HepG2 (cell line): Measurements from ENCODE around the gene PPP2R2D. TPM values are rescaled to one million over a fixed set of nuclear protein-coding genes. Genes with fewer than 3 reads are reported as not detected.
A peak's percentile ranks its signal among the peaks of the same experiment; 100 is the strongest.

Experiments
- ATAC-seq: fragments of 200-7000 bp; cut with Tn5 transposase; 3 replicates; pipeline ENCODE4 v1.9.1; 2020; ENCODE audit warnings: mild to moderate bottlenecking, moderate library complexity
- BruUV-seq: library from RNA; stranded (reverse); fragments of 400-500 nt; replicated peaks from 2 replicates; lab custom pipeline; 2021; lab: Mats Ljungman, UMichigan
- CTCF ChIA-PET: fragments of 300-600 bp; formaldehyde crosslinking; extraction: SDS; loops from one replicate; lab custom pipeline; 2021; ENCODE audit warnings: low total read pairs, inconsistent platforms, low intra/inter-chr PET ratio; lab: Yijun Ruan, JAX
- POLR2A ChIA-PET: fragments of 350-600 bp; sonication (Branson Sonifier 250); formaldehyde crosslinking; loops from one replicate; lab custom pipeline; 2020; ENCODE audit warnings: antibody characterized with exemption, inconsistent platforms; lab: Yijun Ruan, JAX
- DNase-seq: peaks from one replicate; pipeline ENCODE4 v3.0.0-alpha.2; 2015; ENCODE audit warnings: low spot score
- FAIRE-seq: peaks from 3 replicates; lab custom pipeline; 2011; peaks lifted over from hg19 to GRCh38; lab: Jason Lieb, UNC
- H2AFZ ChIP-seq: one replicate; pipeline ENCODE4 v1.6.1; 2011; ENCODE audit warnings: low read length, inconsistent platforms
- H3K27ac ChIP-seq: fragments of 300-600 bp; 3 replicates; pipeline ENCODE4 v1.8.0; 2011; ENCODE audit warnings: mixed run types, mild to moderate bottlenecking, mixed read lengths, low read length, inconsistent platforms; ENCODE audit not compliant: insufficient read depth; ENCODE audit errors: extremely low read length
- H3K27me3 ChIP-seq, 2 experiments: fragments of 200-600 bp in 1 of 2; 2 replicates in 1 of 2; 3 replicates in 1 of 2; pipeline versions ENCODE4 v1.6.0 to v1.8.0; 2011; ENCODE audit warnings: low read length in 2 of 2, mild to moderate bottlenecking in 2 of 2, moderate library complexity in 2 of 2, inconsistent platforms in 1 of 2; ENCODE audit not compliant: insufficient read depth in 2 of 2, control insufficient read depth in 1 of 2
- H3K36me3 ChIP-seq, 2 experiments: fragments of 200-600 bp in 1 of 2; replicated peaks in 1 of 2; 2 replicates in 1 of 2; 3 replicates in 1 of 2; pipeline versions ENCODE4 v1.5.1 to v1.8.0; 2011; ENCODE audit warnings: low read length in 2 of 2, inconsistent platforms in 1 of 2; ENCODE audit not compliant: insufficient read depth in 2 of 2, control insufficient read depth in 1 of 2
- H3K4me1 ChIP-seq: 2 replicates; pipeline ENCODE4 v1.5.1; 2012; ENCODE audit warnings: low read length, inconsistent platforms; ENCODE audit not compliant: insufficient read depth
- H3K4me2 ChIP-seq: 2 replicates; pipeline ENCODE4 v1.6.0; 2011; ENCODE audit warnings: low read depth, low read length, inconsistent platforms
- H3K4me3 ChIP-seq, 3 experiments: fragments of 200-600 bp in 1 of 3; sonication (generic), shearing (Covaris generic) in 1 of 3; replicated peaks in 1 of 3; 2 replicates each; pipeline ENCODE4 v1.5.1; 2011 to 2016; ENCODE audit warnings: low read length in 3 of 3, inconsistent platforms in 2 of 3, low read depth in 2 of 3, mild to moderate bottlenecking in 2 of 3, control low read depth in 1 of 3, mixed read lengths in 1 of 3; ENCODE audit not compliant: insufficient read depth in 1 of 3
- H3K79me2 ChIP-seq: one replicate; pipeline ENCODE4 v1.6.1; 2011; ENCODE audit warnings: low read length, inconsistent platforms; ENCODE audit not compliant: insufficient read depth
- H3K9ac ChIP-seq: 2 replicates; pipeline ENCODE4 v1.6.0; 2011; ENCODE audit warnings: mild to moderate bottlenecking, low read depth, low read length, inconsistent platforms; ENCODE audit not compliant: insufficient read depth
- H3K9me3 ChIP-seq: 2 replicates; pipeline ENCODE4 v1.5.1; 2012; ENCODE audit warnings: mild to moderate bottlenecking, low read length
- H4K20me1 ChIP-seq: 2 replicates; pipeline ENCODE4 v1.6.0; 2011; ENCODE audit warnings: inconsistent platforms, mild to moderate bottlenecking, low read length, moderate library complexity; ENCODE audit not compliant: insufficient read depth
- CC2D1A ChIP-seq: sonication (generic); formaldehyde crosslinking; IDR thresholded peaks from 2 replicates; pipeline ENCODE4 v1.8.1; 2023; ENCODE audit warnings: mild to moderate bottlenecking, missing genetic modification reagents
- ELF1 ChIP-seq: sonication (generic); formaldehyde crosslinking; IDR thresholded peaks from 2 replicates; pipeline ENCODE4 v1.4.0; 2020; ENCODE audit warnings: missing genetic modification reagents
- FOXO1 ChIP-seq: sonication (generic); formaldehyde crosslinking; IDR thresholded peaks from 2 replicates; pipeline ENCODE4 v1.4.0; 2020; ENCODE audit warnings: missing genetic modification reagents
- FOXP1 ChIP-seq, 2 experiments: fragments of 450-650 bp in 1 of 2; IDR thresholded peaks; 2 replicates each; pipeline ENCODE4 v1.6.1; 2017 to 2018; ENCODE audit warnings: antibody characterized with exemption in 1 of 2
- GABPB1 ChIP-seq: IDR thresholded peaks from 2 replicates; pipeline ENCODE4 v1.6.1; 2016; ENCODE audit warnings: mild to moderate bottlenecking, missing genetic modification reagents, moderate library complexity, missing compliant biosample characterization
- GATAD2A ChIP-seq: IDR thresholded peaks from 2 replicates; pipeline ENCODE4 v1.6.1; 2016
- HNF4A ChIP-seq: sonication (generic); formaldehyde crosslinking; IDR thresholded peaks from 2 replicates; pipeline ENCODE4 v1.4.0; 2020; ENCODE audit warnings: missing genetic modification reagents
- KDM1A ChIP-seq: IDR thresholded peaks from 2 replicates; pipeline ENCODE4 v1.6.1; 2016; ENCODE audit warnings: missing compliant biosample characterization
- NFKBIZ ChIP-seq: IDR thresholded peaks from 2 replicates; pipeline ENCODE4 v1.6.1; 2018; ENCODE audit warnings: missing genetic modification reagents, missing compliant biosample characterization
- SALL1 ChIP-seq: sonication (generic); formaldehyde crosslinking; IDR thresholded peaks from 2 replicates; pipeline ENCODE4 v1.8.0; 2022; ENCODE audit warnings: mild to moderate bottlenecking, missing genetic modification reagents
- SOX13 ChIP-seq, 3 experiments: fragments of 450-650 bp in 1 of 3; sonication (generic) in 1 of 3; formaldehyde crosslinking in 1 of 3; IDR thresholded peaks in 2 of 3; conservative IDR thresholded peaks in 1 of 3; 2 replicates each; pipeline versions ENCODE4 v1.5.0 to v1.6.1; 2016 to 2020; ENCODE audit warnings: antibody characterized with exemption in 1 of 3, mild to moderate bottlenecking in 1 of 3, missing compliant biosample characterization in 1 of 3, missing genetic modification reagents in 1 of 3, moderate library complexity in 1 of 3
- SOX6 ChIP-seq, 2 experiments: fragments of 450-650 bp in 1 of 2; sonication (generic) in 1 of 2; formaldehyde crosslinking in 1 of 2; IDR thresholded peaks; 2 replicates each; pipeline versions ENCODE4 v1.4.0 to v1.6.1; 2017 to 2020; ENCODE audit warnings: antibody characterized with exemption in 1 of 2, mild to moderate bottlenecking in 1 of 2, missing genetic modification reagents in 1 of 2
- SRSF1 ChIP-seq: fragments of 200-400 bp; formaldehyde crosslinking; optimal IDR thresholded peaks from 2 replicates; pipeline ENCODE3; 2017; ENCODE audit warnings: mild to moderate bottlenecking, low read depth, low read length, moderate library complexity
- TAF15 ChIP-seq: fragments of 200-400 bp; formaldehyde crosslinking; IDR thresholded peaks from one replicate; pipeline ENCODE4 v1.6.1; 2018; ENCODE audit warnings: mild to moderate bottlenecking, low read depth, low read length; ENCODE audit not compliant: poor library complexity, severe bottlenecking
- XRCC5 ChIP-seq: fragments of 200-400 bp; formaldehyde crosslinking; optimal IDR thresholded peaks from 2 replicates; pipeline ENCODE3; 2017; ENCODE audit warnings: mild to moderate bottlenecking, low read length
- ZFP62 ChIP-seq: sonication (generic); formaldehyde crosslinking; IDR thresholded peaks from 2 replicates; pipeline ENCODE4 v1.4.0; 2020; ENCODE audit warnings: missing genetic modification reagents
- ZNF570 ChIP-seq: sonication (generic); formaldehyde crosslinking; IDR thresholded peaks from 2 replicates; pipeline ENCODE4 v1.4.0; 2020; ENCODE audit warnings: mild to moderate bottlenecking, missing genetic modification reagents, borderline replicate concordance
- ZNF816 ChIP-seq: sonication (generic); formaldehyde crosslinking; IDR thresholded peaks from 2 replicates; pipeline ENCODE4 v1.8.0; 2022; ENCODE audit warnings: missing genetic modification reagents, mild to moderate bottlenecking, borderline replicate concordance
- ZNF883 ChIP-seq: sonication (generic); formaldehyde crosslinking; IDR thresholded peaks from 2 replicates; pipeline ENCODE4 v1.5.1; 2020; ENCODE audit warnings: mild to moderate bottlenecking, missing genetic modification reagents; ENCODE audit errors: not compliant biosample characterization
- WGBS: methylation state at CpG from one replicate; pipeline ENCODE4 v1.1.6; 2017; ENCODE audit warnings: low lambda C conversion rate; 5-methylcytosine and 5-hydroxymethylcytosine counted together
- in situ Hi-C: cut with HindIII; loops from 2 replicates; pipeline ENCODE4 v1.10.0; 2017; ENCODE audit warnings: low pct_unique_long_range_greater_than_20kb; ENCODE audit not compliant: extremely low pct_ligation_motif_present
- intact Hi-C: fragments of 100-400 bp; cut with micrococcal nuclease; formaldehyde crosslinking; loops from one replicate; pipeline ENCODE4 v1.10.0; 2022; ENCODE audit not compliant: unreplicated experiment
- polyA plus RNA-seq, 8 experiments: library from polyadenylated mRNA; depleted of rRNA in 3 of 8; stranded (reverse) in 7 of 8; unstranded in 1 of 8; fragments of >200 nt; fragmentation: Illumina TruSeq in 4 of 8; extraction: Trizol in 4 of 8; gene quantifications; 2 replicates each; pipeline versions ENCODE4 v1.2.1 to v1.2.3, GENCODE V29; 2011 to 2016; ENCODE audit warnings: low read depth in 4 of 8, missing spikeins in 1 of 8, mixed read lengths in 1 of 8; ENCODE audit not compliant: insufficient read depth in 1 of 8
- total RNA-seq, 5 experiments: library from RNA; depleted of rRNA; stranded (reverse); fragments of >200 nt; fragmentation: Illumina TruSeq; extraction: Trizol; gene quantifications; 2 replicates each; pipeline ENCODE4 v1.2.3, GENCODE V29; 2016; ENCODE audit warnings: low read depth in 1 of 5
- TF ChIP-seq, protein P1 (sequence below): sonication (generic); formaldehyde crosslinking; conservative IDR thresholded peaks from 2 replicates; pipeline ENCODE4 v1.4.0; 2020; ENCODE audit warnings: mild to moderate bottlenecking, missing genetic modification reagents, moderate library complexity
- TF ChIP-seq, protein P2 (sequence below): sonication (generic); formaldehyde crosslinking; IDR thresholded peaks from 2 replicates; pipeline ENCODE4 v1.4.0; 2020; ENCODE audit warnings: mild to moderate bottlenecking, missing genetic modification reagents

The PPP2R2D gene
- total and polyA plus RNA-seq, 2 of the 13 experiments (the other 11 are each of a cell fraction or from before 2014, with no cell fraction given), result 32.7 to 33.2 TPM

DNA sequence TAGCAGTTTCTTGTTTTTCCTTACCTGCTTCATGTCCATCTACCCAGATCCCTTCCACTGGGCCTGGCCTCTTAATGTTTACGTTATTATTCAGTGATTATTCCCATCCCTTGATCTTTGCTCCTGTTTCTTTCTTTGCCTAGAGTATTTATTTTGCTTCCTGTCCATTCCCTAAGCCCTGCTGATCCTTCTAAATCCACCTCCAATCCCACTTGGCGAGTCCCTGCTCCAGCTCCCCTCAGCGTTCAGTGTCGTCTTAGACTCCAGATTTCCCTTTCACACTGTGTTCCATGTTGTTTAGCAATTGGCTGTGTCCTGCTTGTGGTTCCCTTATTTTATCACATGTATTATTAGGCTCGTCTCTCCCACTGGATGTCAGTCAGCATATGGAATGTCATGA is 7.3 kb downstream of the PPP2R2D start:
- ATAC-seq (peak; percentile 71), FAIRE-seq (no peak), DNase-seq (peak; percentile 38)
- H3K9ac ChIP-seq, result no peak overlapping the region
- in situ Hi-C loops, result no loop called here
- H3K4me1 ChIP-seq, result peaks cover 63% of the 10 kb centered on the region
- peak overlapping the region; percentile 66 for H3K4me2 ChIP-seq
- H3K4me3 ChIP-seq, result no peak overlapping the region; a peak in 2 of 6 replicates
- no TSS peak for BruUV-seq
- WGBS, result 54% methylated on average over 5 of the region's 5 CpGs
- H3K79me2 ChIP-seq, result peaks cover 93% of the 10 kb centered on the region
- H4K20me1 ChIP-seq, result peaks cover 67% of the 10 kb centered on the region
- no peak overlapping the region for H2AFZ ChIP-seq
- intact Hi-C loops, result no loop called here
- CTCF ChIA-PET, result no interaction called here
- peak overlapping the region; percentile 51 for H3K27ac ChIP-seq
- POLR2A ChIA-PET, result no interaction called here
- H3K9me3 ChIP-seq, result no peaks in the 10 kb centered on the region
- H3K27me3 ChIP-seq, result no peaks in the 10 kb centered on the region
- peaks cover 17 to 34% of the 10 kb centered on the region in 2 experiments for H3K36me3 ChIP-seq
- TF ChIP-seq ZNF883 (no peak), SOX13 (IDR thresholded peaks at IDR 0.05) (no peak), SOX13 (CRISPR knock-in tag; conservative IDR thresholded peaks at IDR 0.05 in 1 of 2, IDR thresholded peaks at IDR 0.05 in 1 of 2) (peak in 1 of 2 experiments; percentile 55; a peak in 2 of 4 replicates), GATAD2A (peak; percentile 31; the same call in 1 of the 2 replicates), SALL1 (CRISPR knock-in tag) (peak; percentile 23; the same call in 1 of the 2 replicates), FOXO1 (no peak), NFKBIZ (no peak), ZNF570 (CRISPR knock-in tag) (no peak), ZNF816 (CRISPR knock-in tag) (no peak), TAF15 (no peak), ELF1 (CRISPR knock-in tag) (no peak), CC2D1A (CRISPR knock-in tag) (no peak), HNF4A (peak; percentile 43; the same call in 1 of the 2 replicates), XRCC5 (no peak), GABPB1 (CRISPR knock-in tag) (no peak), SOX6 (IDR thresholded peaks at IDR 0.05) (no peak), SOX6 (CRISPR knock-in tag; IDR thresholded peaks at IDR 0.05) (peak; percentile 49; the same call in 1 of the 2 replicates), FOXP1 (IDR thresholded peaks at IDR 0.05) (no peak), FOXP1 (CRISPR knock-in tag; IDR thresholded peaks at IDR 0.05) (0 out of 2 replicates have a peak, but pooled peaks have one; percentile 30), KDM1A (no peak), ZFP62 (CRISPR knock-in tag) (no peak), SRSF1 (no peak)
- TF ChIP-seq, protein P1, sequence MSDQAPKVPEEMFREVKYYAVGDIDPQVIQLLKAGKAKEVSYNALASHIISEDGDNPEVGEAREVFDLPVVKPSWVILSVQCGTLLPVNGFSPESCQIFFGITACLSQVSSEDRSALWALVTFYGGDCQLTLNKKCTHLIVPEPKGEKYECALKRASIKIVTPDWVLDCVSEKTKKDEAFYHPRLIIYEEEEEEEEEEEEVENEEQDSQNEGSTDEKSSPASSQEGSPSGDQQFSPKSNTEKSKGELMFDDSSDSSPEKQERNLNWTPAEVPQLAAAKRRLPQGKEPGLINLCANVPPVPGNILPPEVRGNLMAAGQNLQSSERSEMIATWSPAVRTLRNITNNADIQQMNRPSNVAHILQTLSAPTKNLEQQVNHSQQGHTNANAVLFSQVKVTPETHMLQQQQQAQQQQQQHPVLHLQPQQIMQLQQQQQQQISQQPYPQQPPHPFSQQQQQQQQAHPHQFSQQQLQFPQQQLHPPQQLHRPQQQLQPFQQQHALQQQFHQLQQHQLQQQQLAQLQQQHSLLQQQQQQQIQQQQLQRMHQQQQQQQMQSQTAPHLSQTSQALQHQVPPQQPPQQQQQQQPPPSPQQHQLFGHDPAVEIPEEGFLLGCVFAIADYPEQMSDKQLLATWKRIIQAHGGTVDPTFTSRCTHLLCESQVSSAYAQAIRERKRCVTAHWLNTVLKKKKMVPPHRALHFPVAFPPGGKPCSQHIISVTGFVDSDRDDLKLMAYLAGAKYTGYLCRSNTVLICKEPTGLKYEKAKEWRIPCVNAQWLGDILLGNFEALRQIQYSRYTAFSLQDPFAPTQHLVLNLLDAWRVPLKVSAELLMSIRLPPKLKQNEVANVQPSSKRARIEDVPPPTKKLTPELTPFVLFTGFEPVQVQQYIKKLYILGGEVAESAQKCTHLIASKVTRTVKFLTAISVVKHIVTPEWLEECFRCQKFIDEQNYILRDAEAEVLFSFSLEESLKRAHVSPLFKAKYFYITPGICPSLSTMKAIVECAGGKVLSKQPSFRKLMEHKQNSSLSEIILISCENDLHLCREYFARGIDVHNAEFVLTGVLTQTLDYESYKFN (CRISPR knock-in tag), result peak; percentile 62
- TF ChIP-seq, protein P2, sequence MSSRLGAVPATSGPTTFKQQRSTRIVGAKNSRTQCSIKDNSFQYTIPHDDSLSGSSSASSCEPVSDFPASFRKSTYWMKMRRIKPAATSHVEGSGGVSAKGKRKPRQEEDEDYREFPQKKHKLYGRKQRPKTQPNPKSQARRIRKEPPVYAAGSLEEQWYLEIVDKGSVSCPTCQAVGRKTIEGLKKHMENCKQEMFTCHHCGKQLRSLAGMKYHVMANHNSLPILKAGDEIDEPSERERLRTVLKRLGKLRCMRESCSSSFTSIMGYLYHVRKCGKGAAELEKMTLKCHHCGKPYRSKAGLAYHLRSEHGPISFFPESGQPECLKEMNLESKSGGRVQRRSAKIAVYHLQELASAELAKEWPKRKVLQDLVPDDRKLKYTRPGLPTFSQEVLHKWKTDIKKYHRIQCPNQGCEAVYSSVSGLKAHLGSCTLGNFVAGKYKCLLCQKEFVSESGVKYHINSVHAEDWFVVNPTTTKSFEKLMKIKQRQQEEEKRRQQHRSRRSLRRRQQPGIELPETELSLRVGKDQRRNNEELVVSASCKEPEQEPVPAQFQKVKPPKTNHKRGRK (CRISPR knock-in tag), result no peak
